MM.1S (cell line): ENCODE measurements around the gene BCAS3.

Experiments used
- EZH2phosphoT487 ChIP-seq: fragments of 300-600 bp; sonication (generic); IDR thresholded peaks from 2 replicates; pipeline ENCODE4 v1.6.1; 2018; ENCODE audit warnings: antibody characterized with exemption, low read length
- TF ChIP-seq, protein P1 (sequence below): fragments of 300-600 bp; sonication (generic); IDR thresholded peaks from 2 replicates; pipeline ENCODE4 v1.5.1; 2016; ENCODE audit warnings: antibody characterized with exemption, low read length, mixed read lengths

DNA sequence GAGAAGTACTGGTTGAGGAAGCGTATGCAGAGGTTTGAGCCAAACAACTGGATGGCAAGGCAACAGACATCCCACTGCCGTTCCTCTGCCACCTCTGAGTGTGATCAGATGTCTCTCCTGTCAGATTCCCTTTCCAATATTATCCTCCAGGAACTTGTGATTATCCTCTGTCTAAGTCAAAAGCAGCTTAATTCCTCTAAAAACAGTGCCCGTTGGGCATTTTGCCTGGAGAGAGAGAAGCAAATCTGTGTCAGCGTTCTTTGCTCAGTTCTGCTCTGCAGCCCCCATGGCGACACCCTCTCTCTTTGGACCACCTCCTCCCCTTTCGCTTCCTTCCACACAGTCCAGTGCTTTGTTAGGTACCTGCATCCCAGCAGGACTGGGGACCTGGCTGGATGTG is 665.9 kb downstream of the BCAS3 start:
- no peak for TF ChIP-seq EZH2phosphoT487
- TF ChIP-seq, protein P1, sequence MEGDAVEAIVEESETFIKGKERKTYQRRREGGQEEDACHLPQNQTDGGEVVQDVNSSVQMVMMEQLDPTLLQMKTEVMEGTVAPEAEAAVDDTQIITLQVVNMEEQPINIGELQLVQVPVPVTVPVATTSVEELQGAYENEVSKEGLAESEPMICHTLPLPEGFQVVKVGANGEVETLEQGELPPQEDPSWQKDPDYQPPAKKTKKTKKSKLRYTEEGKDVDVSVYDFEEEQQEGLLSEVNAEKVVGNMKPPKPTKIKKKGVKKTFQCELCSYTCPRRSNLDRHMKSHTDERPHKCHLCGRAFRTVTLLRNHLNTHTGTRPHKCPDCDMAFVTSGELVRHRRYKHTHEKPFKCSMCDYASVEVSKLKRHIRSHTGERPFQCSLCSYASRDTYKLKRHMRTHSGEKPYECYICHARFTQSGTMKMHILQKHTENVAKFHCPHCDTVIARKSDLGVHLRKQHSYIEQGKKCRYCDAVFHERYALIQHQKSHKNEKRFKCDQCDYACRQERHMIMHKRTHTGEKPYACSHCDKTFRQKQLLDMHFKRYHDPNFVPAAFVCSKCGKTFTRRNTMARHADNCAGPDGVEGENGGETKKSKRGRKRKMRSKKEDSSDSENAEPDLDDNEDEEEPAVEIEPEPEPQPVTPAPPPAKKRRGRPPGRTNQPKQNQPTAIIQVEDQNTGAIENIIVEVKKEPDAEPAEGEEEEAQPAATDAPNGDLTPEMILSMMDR = no peak
